IMR-90 (cell line): ENCODE data around the gene CDKAL1.

Experiments
- CTCF ChIP-seq: conservative IDR thresholded peaks from 2 replicates; pipeline ENCODE4 v1.5.1; 2012; ENCODE audit warnings: mild to moderate bottlenecking, low read depth, low read length, improper control_type of control experiment
- POLR2A ChIP-seq: IDR thresholded peaks from 2 replicates; pipeline ENCODE4 v1.6.1; 2012; ENCODE audit warnings: mild to moderate bottlenecking, low read depth, low read length

GRCh38 chr6:21080221-21080620, 546.0 kb downstream of the CDKAL1 start:
- no peak for TF ChIP-seq CTCF
- TF ChIP-seq POLR2A: no peak
